ENCODE measurements around the gene SARM1. TPM values are rescaled to one million over a fixed set of nuclear protein-coding genes. Genes with fewer than 3 reads are reported as not detected.

SARM1 gene
- total RNA-seq, 1 experiment from 2014 or later, result 23.9 TPM

- peaks cover 33% of the 10 kb centered on the region for H3K36me3 ChIP-seq (ENCODE audit: insufficient read depth, low read length)
- no peak for DNase-seq
- no peak overlapping the region for H3K4me3 ChIP-seq (ENCODE audit: low read length)
- H3K79me2 ChIP-seq (ENCODE audit: low read length), result no peaks in the 10 kb centered on the region
- peaks cover 13% of the 10 kb centered on the region; the same call in 1 of the 2 replicates for H4K20me1 ChIP-seq (ENCODE audit: insufficient read depth, low read depth, low read length)
- no peak overlapping the region for H3K27ac ChIP-seq (ENCODE audit: low read length)
- no peaks in the 10 kb centered on the region for H3K27me3 ChIP-seq (ENCODE audit: low read length)
- no peak overlapping the region for H2AFZ ChIP-seq (ENCODE audit: low read length)
- H3K9me2 ChIP-seq (replicated peaks; ENCODE audit: insufficient read depth, low read length), result no peaks in the 10 kb centered on the region
- no peaks in the 10 kb centered on the region for H3K4me1 ChIP-seq (ENCODE audit: low read length)
- H3K9me3 ChIP-seq (ENCODE audit: low read length), result no peaks in the 10 kb centered on the region
- H3K9ac ChIP-seq (ENCODE audit: low read length), result no peak overlapping the region
- no peak overlapping the region for H3K4me2 ChIP-seq (ENCODE audit: low read depth, low read length, poor library complexity, severe bottlenecking)
These were observed 24.5 kb downstream of the SARM1 start for GRCh38 chr17:28395968-28396367.

GRCh38 chr17:28396635-28397239 lies 25.2 kb downstream of the SARM1 start:
- no peak for DNase-seq
- Histone ChIP-seq H3K27ac (ENCODE audit: low read length) (no peak overlapping the region), H4K20me1 (ENCODE audit: insufficient read depth, low read depth, low read length) (peaks cover 13% of the 10 kb centered on the region; the same call in 1 of the 2 replicates), H3K4me1 (ENCODE audit: low read length) (no peaks in the 10 kb centered on the region), H3K4me2 (ENCODE audit: low read depth, low read length, poor library complexity, severe bottlenecking) (no peak overlapping the region), H3K9me2 (replicated peaks; ENCODE audit: insufficient read depth, low read length) (no peaks in the 10 kb centered on the region), H3K79me2 (ENCODE audit: low read length) (no peaks in the 10 kb centered on the region), H3K4me3 (ENCODE audit: low read length) (no peak overlapping the region), H3K27me3 (ENCODE audit: low read length) (no peaks in the 10 kb centered on the region), H3K36me3 (ENCODE audit: insufficient read depth, low read length) (peaks cover 31% of the 10 kb centered on the region), H3K9me3 (ENCODE audit: low read length) (no peaks in the 10 kb centered on the region), H3K9ac (ENCODE audit: low read length) (no peak overlapping the region), H2AFZ (ENCODE audit: low read length) (no peak overlapping the region)

- Histone ChIP-seq H3K9me3 (ENCODE audit: low read length) (no peaks in the 10 kb centered on the region), H3K9me2 (replicated peaks; ENCODE audit: insufficient read depth, low read length) (no peaks in the 10 kb centered on the region), H3K27me3 (ENCODE audit: low read length) (no peaks in the 10 kb centered on the region), H3K4me1 (ENCODE audit: low read length) (no peaks in the 10 kb centered on the region), H4K20me1 (ENCODE audit: insufficient read depth, low read depth, low read length) (peaks cover 13% of the 10 kb centered on the region; the same call in 1 of the 2 replicates), H3K36me3 (ENCODE audit: insufficient read depth, low read length) (peaks cover 31% of the 10 kb centered on the region), H3K4me2 (ENCODE audit: low read depth, low read length, poor library complexity, severe bottlenecking) (no peak overlapping the region), H3K79me2 (ENCODE audit: low read length) (no peaks in the 10 kb centered on the region), H3K27ac (ENCODE audit: low read length) (no peak overlapping the region), H3K9ac (ENCODE audit: low read length) (no peak overlapping the region), H2AFZ (ENCODE audit: low read length) (no peak overlapping the region), H3K4me3 (ENCODE audit: low read length) (no peak overlapping the region)
- no peak for DNase-seq
These were observed 25.8 kb downstream of the SARM1 start for GRCh38 chr17:28397275-28397674.

- Histone ChIP-seq H3K9me2 (replicated peaks; ENCODE audit: insufficient read depth, low read length) (no peaks in the 10 kb centered on the region), H3K4me3 (ENCODE audit: low read length) (no peak overlapping the region), H4K20me1 (ENCODE audit: insufficient read depth, low read depth, low read length) (peaks cover 13% of the 10 kb centered on the region; the same call in 1 of the 2 replicates), H3K9ac (ENCODE audit: low read length) (no peak overlapping the region), H3K27me3 (ENCODE audit: low read length) (no peaks in the 10 kb centered on the region), H3K79me2 (ENCODE audit: low read length) (no peaks in the 10 kb centered on the region), H2AFZ (ENCODE audit: low read length) (no peak overlapping the region), H3K27ac (ENCODE audit: low read length) (no peak overlapping the region), H3K4me2 (ENCODE audit: low read depth, low read length, poor library complexity, severe bottlenecking) (no peak overlapping the region), H3K36me3 (ENCODE audit: insufficient read depth, low read length) (peaks cover 29% of the 10 kb centered on the region), H3K9me3 (ENCODE audit: low read length) (no peaks in the 10 kb centered on the region), H3K4me1 (ENCODE audit: low read length) (no peaks in the 10 kb centered on the region)
- DNase-seq, result no peak
These were observed 26.3 kb downstream of the SARM1 start for GRCh38 chr17:28397687-28398279.

- Histone ChIP-seq H3K9me2 (replicated peaks; ENCODE audit: insufficient read depth, low read length) (no peaks in the 10 kb centered on the region), H3K9ac (ENCODE audit: low read length) (no peak overlapping the region)
These were observed 26.9 kb downstream of the SARM1 start for GRCh38 chr17:28398280-28398981.

GRCh38 chr17:28399808-28400207 lies 28.3 kb downstream of the SARM1 start:
- Histone ChIP-seq H3K27me3 (ENCODE audit: low read length) (no peaks in the 10 kb centered on the region), H3K9me3 (ENCODE audit: low read length) (no peaks in the 10 kb centered on the region), H3K4me1 (ENCODE audit: low read length) (no peaks in the 10 kb centered on the region), H3K4me3 (ENCODE audit: low read length) (no peak overlapping the region), H3K9me2 (replicated peaks; ENCODE audit: insufficient read depth, low read length) (no peaks in the 10 kb centered on the region), H3K79me2 (ENCODE audit: low read length) (no peaks in the 10 kb centered on the region), H2AFZ (ENCODE audit: low read length) (no peak overlapping the region), H3K9ac (ENCODE audit: low read length) (no peak overlapping the region), H3K4me2 (ENCODE audit: low read depth, low read length, poor library complexity, severe bottlenecking) (no peak overlapping the region), H4K20me1 (ENCODE audit: insufficient read depth, low read depth, low read length) (peaks cover 13% of the 10 kb centered on the region; the same call in 1 of the 2 replicates), H3K36me3 (ENCODE audit: insufficient read depth, low read length) (peaks cover 16% of the 10 kb centered on the region), H3K27ac (ENCODE audit: low read length) (no peak overlapping the region)
- no peak for DNase-seq

More at GRCh38 chr17:28398280-28398981, 26.9 kb downstream of the SARM1 start:
- H3K4me2 ChIP-seq (ENCODE audit: low read depth, low read length, poor library complexity, severe bottlenecking), result no peak overlapping the region
- H3K9me3 ChIP-seq (ENCODE audit: low read length), result no peaks in the 10 kb centered on the region
- H3K79me2 ChIP-seq (ENCODE audit: low read length), result no peaks in the 10 kb centered on the region
- peaks cover 26% of the 10 kb centered on the region for H3K36me3 ChIP-seq (ENCODE audit: insufficient read depth, low read length)
- H3K27me3 ChIP-seq (ENCODE audit: low read length), result no peaks in the 10 kb centered on the region
- no peak overlapping the region for H3K4me3 ChIP-seq (ENCODE audit: low read length)
- no peaks in the 10 kb centered on the region for H3K4me1 ChIP-seq (ENCODE audit: low read length)
- H3K27ac ChIP-seq (ENCODE audit: low read length), result no peak overlapping the region
- no peak for DNase-seq
- no peak overlapping the region for H2AFZ ChIP-seq (ENCODE audit: low read length)
- peaks cover 13% of the 10 kb centered on the region; the same call in 1 of the 2 replicates for H4K20me1 ChIP-seq (ENCODE audit: insufficient read depth, low read depth, low read length)

GRCh38 chr17:28402224-28402630 lies 30.7 kb downstream of the SARM1 start:
- Histone ChIP-seq H3K27me3 (ENCODE audit: low read length) (no peaks in the 10 kb centered on the region), H2AFZ (ENCODE audit: low read length) (no peak overlapping the region), H3K4me2 (ENCODE audit: low read depth, low read length, poor library complexity, severe bottlenecking) (no peak overlapping the region), H3K9ac (ENCODE audit: low read length) (no peak overlapping the region), H3K9me2 (replicated peaks; ENCODE audit: insufficient read depth, low read length) (no peaks in the 10 kb centered on the region), H4K20me1 (ENCODE audit: insufficient read depth, low read depth, low read length) (peaks cover 10% of the 10 kb centered on the region; the same call in 1 of the 2 replicates), H3K36me3 (ENCODE audit: insufficient read depth, low read length) (peaks cover 4% of the 10 kb centered on the region; the same call in 1 of the 2 replicates), H3K27ac (ENCODE audit: low read length) (no peak overlapping the region), H3K4me3 (ENCODE audit: low read length) (no peak overlapping the region), H3K79me2 (ENCODE audit: low read length) (no peaks in the 10 kb centered on the region), H3K4me1 (ENCODE audit: low read length) (peaks cover 13% of the 10 kb centered on the region), H3K9me3 (ENCODE audit: low read length) (no peaks in the 10 kb centered on the region)
- DNase-seq, result peak; percentile 55

- H3K36me3 ChIP-seq (ENCODE audit: insufficient read depth, low read length), result peaks cover 4% of the 10 kb centered on the region; the same call in 1 of the 2 replicates
- H3K9me3 ChIP-seq (ENCODE audit: low read length), result no peaks in the 10 kb centered on the region
- DNase-seq, result no peak
- no peak overlapping the region for H3K4me3 ChIP-seq (ENCODE audit: low read length)
- H3K27me3 ChIP-seq (ENCODE audit: low read length), result no peaks in the 10 kb centered on the region
- no peak overlapping the region for H3K27ac ChIP-seq (ENCODE audit: low read length)
- H2AFZ ChIP-seq (ENCODE audit: low read length), result no peak overlapping the region
- no peaks in the 10 kb centered on the region for H3K9me2 ChIP-seq (replicated peaks; ENCODE audit: insufficient read depth, low read length)
- H3K4me2 ChIP-seq (ENCODE audit: low read depth, low read length, poor library complexity, severe bottlenecking), result no peak overlapping the region
- H4K20me1 ChIP-seq (ENCODE audit: insufficient read depth, low read depth, low read length), result peaks cover 8% of the 10 kb centered on the region; the same call in 1 of the 2 replicates
- H3K9ac ChIP-seq (ENCODE audit: low read length), result no peak overlapping the region
- H3K79me2 ChIP-seq (ENCODE audit: low read length), result no peaks in the 10 kb centered on the region
- H3K4me1 ChIP-seq (ENCODE audit: low read length), result peaks cover 13% of the 10 kb centered on the region
These were observed 31.4 kb downstream of the SARM1 start for GRCh38 chr17:28402844-28403243.

Data from Karpas-422 (cell line).